ENCODE measurements around the gene GMPS. TPM values are rescaled to one million over a fixed set of nuclear protein-coding genes. Genes with fewer than 3 reads are reported as not detected.

Gene GMPS
- total and polyA plus RNA-seq, 2 of the 13 experiments (the other 11 are each of a cell fraction or from before 2014, with no cell fraction given) = 29.6 to 85.5 TPM

DNA sequence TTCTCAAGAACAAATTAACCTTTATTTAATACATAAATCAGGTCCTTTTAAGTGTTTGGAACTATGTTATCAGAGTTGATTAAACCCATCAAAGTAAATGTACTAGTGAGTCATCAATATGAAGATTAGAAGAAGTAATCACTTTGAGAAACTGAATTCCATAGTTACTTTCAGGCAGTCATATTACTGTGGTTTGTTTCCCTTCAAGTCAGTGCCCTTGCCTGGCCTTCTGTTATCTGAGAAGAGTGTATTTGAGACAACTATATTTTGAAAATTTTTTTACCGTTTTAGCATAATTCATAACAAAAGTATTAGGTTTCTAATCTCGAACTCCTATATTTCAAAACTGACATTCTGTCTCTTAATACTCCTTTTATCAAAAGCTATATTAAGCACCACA is 73.6 kb downstream of the GMPS start:
- in situ Hi-C loops (cut with HindIII; ENCODE audit: extremely low pct_ligation_motif_present, low pct_unique_long_range_greater_than_20kb) (no loop called here), intact Hi-C loops (cut with micrococcal nuclease; ENCODE audit: unreplicated experiment) (no loop called here)
- FAIRE-seq = no peak
- 66% methylated on average over 2 of the region's 2 CpGs for WGBS (ENCODE audit: low lambda C conversion rate)
- DNase-seq (ENCODE audit: low spot score) = no peak
- Histone ChIP-seq H3K27me3 (ENCODE audit: control insufficient read depth in 1 of 2, insufficient read depth in 2 of 2, low read length in 2 of 2) (no peaks in the 10 kb centered on the region), H3K9ac (ENCODE audit: insufficient read depth, low read depth, low read length) (no peak overlapping the region), H3K9me3 (ENCODE audit: low read length) (no peaks in the 10 kb centered on the region), H3K4me3 (replicated peaks in 1 of 3; ENCODE audit: insufficient read depth in 1 of 3, low read depth in 2 of 3, low read length in 3 of 3) (no peak overlapping the region), H3K36me3 (replicated peaks in 1 of 2; ENCODE audit: control insufficient read depth in 1 of 2, insufficient read depth in 2 of 2, low read length in 2 of 2) (no peaks in the 10 kb centered on the region), H3K4me1 (ENCODE audit: insufficient read depth, low read length) (no peaks in the 10 kb centered on the region), H3K4me2 (ENCODE audit: low read depth, low read length) (no peak overlapping the region), H2AFZ (ENCODE audit: low read length) (no peak overlapping the region), H4K20me1 (ENCODE audit: insufficient read depth, low read length) (no peaks in the 10 kb centered on the region), H3K79me2 (ENCODE audit: insufficient read depth, low read length) (no peaks in the 10 kb centered on the region), H3K27ac (ENCODE audit: extremely low read length, insufficient read depth, low read length) (no peak overlapping the region)
- CTCF ChIA-PET (ENCODE audit: low intra/inter-chr PET ratio, low total read pairs) = no interaction called here
- POLR2A ChIA-PET = no interaction called here
- BruUV-seq (replicated peaks) = no TSS peak
- no peak for ATAC-seq
- TF ChIP-seq HMG20A (CRISPR knock-in tag; IDR thresholded peaks at IDR 0.05; ENCODE audit: borderline replicate concordance) = no peak
- no peak for TF ChIP-seq THAP11 (CRISPR knock-in tag; IDR thresholded peaks at IDR 0.05)
- no peak for TF ChIP-seq AGO2 (optimal IDR thresholded peaks at IDR 0.05; ENCODE audit: low read depth, low read length)
- TF ChIP-seq, protein P1, sequence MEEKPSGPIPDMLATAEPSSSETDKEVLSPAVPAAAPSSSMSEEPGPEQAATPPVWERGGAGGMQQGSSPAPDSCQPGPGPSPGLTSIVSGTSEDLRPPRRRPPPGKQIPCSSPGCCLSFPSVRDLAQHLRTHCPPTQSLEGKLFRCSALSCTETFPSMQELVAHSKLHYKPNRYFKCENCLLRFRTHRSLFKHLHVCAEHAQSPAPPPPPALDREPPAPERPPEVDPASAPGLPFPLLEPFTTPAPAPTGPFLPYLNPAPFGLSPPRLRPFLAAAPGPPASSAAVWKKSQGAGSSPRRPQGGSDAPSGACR (CRISPR knock-in tag; IDR thresholded peaks at IDR 0.05) = no peak
- no peak for TF ChIP-seq CHD2 (IDR thresholded peaks at IDR 0.05; ENCODE audit: low read depth, low read length)
- no peak for TF ChIP-seq FLYWCH1 (CRISPR knock-in tag; IDR thresholded peaks at IDR 0.05)
- TF ChIP-seq, protein P2, sequence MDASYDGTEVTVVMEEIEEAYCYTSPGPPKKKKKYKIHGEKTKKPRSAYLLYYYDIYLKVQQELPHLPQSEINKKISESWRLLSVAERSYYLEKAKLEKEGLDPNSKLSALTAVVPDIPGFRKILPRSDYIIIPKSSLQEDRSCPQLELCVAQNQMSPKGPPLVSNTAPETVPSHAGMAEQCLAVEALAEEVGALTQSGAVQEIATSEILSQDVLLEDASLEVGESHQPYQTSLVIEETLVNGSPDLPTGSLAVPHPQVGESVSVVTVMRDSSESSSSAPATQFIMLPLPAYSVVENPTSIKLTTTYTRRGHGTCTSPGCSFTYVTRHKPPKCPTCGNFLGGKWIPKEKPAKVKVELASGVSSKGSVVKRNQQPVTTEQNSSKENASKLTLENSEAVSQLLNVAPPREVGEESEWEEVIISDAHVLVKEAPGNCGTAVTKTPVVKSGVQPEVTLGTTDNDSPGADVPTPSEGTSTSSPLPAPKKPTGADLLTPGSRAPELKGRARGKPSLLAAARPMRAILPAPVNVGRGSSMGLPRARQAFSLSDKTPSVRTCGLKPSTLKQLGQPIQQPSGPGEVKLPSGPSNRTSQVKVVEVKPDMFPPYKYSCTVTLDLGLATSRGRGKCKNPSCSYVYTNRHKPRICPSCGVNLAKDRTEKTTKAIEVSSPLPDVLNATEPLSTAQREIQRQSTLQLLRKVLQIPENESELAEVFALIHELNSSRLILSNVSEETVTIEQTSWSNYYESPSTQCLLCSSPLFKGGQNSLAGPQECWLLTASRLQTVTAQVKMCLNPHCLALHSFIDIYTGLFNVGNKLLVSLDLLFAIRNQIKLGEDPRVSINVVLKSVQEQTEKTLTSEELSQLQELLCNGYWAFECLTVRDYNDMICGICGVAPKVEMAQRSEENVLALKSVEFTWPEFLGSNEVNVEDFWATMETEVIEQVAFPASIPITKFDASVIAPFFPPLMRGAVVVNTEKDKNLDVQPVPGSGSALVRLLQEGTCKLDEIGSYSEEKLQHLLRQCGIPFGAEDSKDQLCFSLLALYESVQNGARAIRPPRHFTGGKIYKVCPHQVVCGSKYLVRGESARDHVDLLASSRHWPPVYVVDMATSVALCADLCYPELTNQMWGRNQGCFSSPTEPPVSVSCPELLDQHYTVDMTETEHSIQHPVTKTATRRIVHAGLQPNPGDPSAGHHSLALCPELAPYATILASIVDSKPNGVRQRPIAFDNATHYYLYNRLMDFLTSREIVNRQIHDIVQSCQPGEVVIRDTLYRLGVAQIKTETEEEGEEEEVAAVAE (CRISPR knock-in tag; IDR thresholded peaks at IDR 0.05; ENCODE audit: borderline replicate concordance) = no peak
- no peak for TF ChIP-seq ZNF451 (CRISPR knock-in tag; IDR thresholded peaks at IDR 0.05)
- TF ChIP-seq, protein P3, sequence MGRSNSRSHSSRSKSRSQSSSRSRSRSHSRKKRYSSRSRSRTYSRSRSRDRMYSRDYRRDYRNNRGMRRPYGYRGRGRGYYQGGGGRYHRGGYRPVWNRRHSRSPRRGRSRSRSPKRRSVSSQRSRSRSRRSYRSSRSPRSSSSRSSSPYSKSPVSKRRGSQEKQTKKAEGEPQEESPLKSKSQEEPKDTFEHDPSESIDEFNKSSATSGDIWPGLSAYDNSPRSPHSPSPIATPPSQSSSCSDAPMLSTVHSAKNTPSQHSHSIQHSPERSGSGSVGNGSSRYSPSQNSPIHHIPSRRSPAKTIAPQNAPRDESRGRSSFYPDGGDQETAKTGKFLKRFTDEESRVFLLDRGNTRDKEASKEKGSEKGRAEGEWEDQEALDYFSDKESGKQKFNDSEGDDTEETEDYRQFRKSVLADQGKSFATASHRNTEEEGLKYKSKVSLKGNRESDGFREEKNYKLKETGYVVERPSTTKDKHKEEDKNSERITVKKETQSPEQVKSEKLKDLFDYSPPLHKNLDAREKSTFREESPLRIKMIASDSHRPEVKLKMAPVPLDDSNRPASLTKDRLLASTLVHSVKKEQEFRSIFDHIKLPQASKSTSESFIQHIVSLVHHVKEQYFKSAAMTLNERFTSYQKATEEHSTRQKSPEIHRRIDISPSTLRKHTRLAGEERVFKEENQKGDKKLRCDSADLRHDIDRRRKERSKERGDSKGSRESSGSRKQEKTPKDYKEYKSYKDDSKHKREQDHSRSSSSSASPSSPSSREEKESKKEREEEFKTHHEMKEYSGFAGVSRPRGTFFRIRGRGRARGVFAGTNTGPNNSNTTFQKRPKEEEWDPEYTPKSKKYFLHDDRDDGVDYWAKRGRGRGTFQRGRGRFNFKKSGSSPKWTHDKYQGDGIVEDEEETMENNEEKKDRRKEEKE (IDR thresholded peaks at IDR 0.05) = no peak
- TF ChIP-seq ZSCAN21 (CRISPR knock-in tag; IDR thresholded peaks at IDR 0.05; ENCODE audit: borderline replicate concordance) = no peak
- TF ChIP-seq MEIS2 (CRISPR knock-in tag; IDR thresholded peaks at IDR 0.05) = no peak
- no peak for TF ChIP-seq ZNF335 (CRISPR knock-in tag; IDR thresholded peaks at IDR 0.05)
- TF ChIP-seq, protein P4, sequence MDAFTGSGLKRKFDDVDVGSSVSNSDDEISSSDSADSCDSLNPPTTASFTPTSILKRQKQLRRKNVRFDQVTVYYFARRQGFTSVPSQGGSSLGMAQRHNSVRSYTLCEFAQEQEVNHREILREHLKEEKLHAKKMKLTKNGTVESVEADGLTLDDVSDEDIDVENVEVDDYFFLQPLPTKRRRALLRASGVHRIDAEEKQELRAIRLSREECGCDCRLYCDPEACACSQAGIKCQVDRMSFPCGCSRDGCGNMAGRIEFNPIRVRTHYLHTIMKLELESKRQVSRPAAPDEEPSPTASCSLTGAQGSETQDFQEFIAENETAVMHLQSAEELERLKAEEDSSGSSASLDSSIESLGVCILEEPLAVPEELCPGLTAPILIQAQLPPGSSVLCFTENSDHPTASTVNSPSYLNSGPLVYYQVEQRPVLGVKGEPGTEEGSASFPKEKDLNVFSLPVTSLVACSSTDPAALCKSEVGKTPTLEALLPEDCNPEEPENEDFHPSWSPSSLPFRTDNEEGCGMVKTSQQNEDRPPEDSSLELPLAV (CRISPR knock-in tag; conservative IDR thresholded peaks at IDR 0.05; ENCODE audit: low read depth) = no peak
